HG03280 (cell line): ENCODE measurements around the gene BYSL.

Experiments
- ATAC-seq: cut with Tn5 transposase; IDR thresholded peaks from one replicate; pipeline ENCODE4 v1.9.1; 2021; ENCODE audit warnings: mild to moderate bottlenecking, moderate library complexity; ENCODE audit not compliant: unreplicated experiment

BYSL gene

DNA sequence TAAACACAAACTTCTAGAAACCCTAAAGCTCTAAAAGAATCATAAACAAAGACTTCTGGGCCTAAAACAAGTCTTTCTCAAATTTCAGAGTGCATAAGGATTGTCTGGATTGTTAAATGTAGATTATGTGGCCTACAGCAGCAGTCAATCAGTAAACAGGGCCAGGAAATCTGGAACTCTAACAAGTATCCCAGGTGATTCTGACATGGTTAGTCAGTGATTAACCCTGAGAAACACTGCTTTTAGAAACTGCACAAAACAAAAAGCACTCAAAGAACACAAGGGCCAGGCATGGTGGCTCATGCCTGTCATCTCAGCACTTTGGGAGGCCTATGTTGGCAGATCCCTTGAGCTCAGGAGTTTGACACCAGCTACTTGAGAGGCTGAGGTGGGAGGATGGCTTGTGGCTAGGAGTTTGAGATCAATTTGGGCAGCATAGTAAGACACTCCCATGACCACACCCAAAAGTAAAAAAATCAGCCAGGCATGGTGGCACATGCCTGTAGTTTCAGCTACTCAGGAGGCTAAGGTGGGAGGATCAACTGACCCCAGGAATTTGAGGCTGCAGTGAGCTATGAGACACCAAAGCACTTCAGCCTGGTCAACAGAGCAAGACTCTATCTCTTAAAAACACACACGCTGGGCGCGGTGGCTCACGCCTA is 6.3 kb upstream of the BYSL start:
- ATAC-seq, result no peak

DNA sequence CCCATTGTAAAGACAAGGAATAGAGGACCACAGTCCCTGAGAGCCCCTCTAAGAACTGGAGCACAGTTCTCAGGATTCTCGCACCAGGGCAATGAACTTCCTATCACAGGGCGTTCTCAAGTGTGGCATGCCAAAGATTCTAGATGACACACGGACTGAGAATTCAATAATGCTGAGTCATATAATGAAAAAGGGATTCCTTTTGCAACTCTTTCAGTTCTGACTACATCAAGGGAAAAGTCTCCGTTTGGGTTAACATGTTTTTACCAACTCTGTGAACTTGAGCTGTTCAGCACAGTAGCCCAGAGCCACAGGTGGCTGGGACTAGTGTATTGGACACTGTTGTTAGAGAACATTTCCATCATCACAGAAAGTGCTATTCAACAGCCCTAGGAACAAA is 3.8 kb upstream of the BYSL start:
- no peak for ATAC-seq

DNA sequence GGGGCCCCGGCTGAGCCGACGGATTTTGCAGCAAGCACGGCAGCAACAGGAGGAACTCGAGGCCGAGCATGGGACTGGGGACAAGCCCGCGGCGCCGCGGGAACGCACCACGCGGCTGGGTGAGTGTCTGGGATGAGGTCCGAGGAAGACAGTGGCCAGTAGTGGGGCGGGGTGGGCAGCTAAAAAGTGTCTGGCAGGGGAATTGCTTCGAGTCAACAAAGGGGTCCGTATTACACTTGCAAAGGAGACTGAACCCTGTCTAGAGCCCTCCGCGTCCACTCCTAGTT is 356 bp downstream of the BYSL start:
- ATAC-seq, result peak; percentile 4

DNA sequence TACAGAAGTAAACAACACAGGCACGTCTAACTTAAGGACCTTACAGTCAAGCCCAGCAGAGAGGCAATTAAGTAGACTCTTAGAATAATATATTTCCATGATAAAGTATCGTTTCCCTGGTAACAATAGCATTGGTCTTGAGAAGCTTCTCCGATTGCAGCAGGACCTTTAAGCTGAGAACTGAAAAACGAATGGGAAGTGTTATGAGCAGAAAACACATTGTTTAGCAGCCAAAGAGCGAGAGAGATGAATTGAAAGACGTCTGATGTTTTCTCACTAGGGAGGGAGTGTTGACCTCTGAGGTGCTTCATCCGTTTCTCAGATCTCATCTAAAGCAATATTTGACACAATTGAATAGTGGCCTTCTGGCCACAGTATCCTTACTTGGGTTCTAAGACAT is 855 bp downstream of the BYSL start:
- ATAC-seq, result no peak

DNA sequence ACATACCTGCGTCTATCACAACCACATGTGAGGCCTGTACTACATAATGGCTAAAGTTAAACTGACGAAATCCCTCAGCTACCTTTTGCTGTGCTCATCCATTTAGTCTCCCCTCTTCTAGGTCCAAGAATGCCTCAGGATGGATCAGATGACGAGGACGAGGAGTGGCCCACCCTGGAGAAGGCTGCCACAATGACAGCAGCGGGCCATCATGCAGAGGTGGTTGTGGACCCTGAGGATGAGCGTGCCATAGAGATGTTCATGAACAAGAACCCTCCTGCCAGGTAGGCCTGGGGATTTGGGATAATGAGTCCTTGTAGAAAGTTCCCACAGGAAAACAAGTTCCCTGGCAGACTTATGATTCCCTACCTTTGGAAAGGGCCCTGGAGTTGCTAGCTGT is 6.0 kb downstream of the BYSL start:
- ATAC-seq, result no peak

DNA sequence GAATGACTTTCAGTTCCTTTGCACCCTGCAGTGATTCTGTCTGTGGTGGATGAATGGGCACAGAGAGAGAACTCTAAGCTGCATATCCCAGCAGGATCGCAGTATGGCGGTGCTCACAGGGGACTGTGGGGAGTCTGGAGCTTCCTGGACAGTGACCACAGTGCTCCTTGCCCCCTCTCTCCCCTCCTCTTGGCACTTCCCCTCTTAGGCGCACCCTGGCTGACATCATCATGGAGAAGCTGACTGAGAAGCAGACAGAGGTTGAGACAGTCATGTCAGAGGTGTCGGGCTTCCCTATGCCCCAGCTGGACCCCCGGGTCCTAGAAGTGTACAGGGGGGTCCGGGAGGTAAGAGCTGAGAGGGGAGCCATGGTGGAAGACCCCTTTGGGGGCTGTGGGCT is 8.6 kb downstream of the BYSL start:
- ATAC-seq, result no peak

DNA sequence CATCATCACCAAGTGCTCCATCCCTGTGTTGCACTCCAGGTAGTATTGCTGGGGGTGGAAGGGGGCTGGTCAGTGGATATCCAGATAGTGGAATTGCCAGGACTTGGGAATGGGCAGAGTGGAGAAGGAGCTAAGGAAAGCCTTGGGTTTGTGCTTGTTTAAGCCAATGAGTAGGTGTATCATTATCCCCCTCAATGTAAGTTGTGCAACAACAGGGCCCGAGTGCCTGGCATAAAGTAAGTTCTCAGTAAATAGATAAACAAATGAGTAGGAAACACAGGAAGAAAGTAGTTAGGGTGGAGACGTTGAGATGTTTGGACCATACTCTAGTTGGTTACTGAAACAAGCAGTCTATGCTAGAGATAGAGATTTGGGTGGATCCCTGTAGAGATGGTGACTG is 10.5 kb downstream of the BYSL start:
- ATAC-seq, result no peak

DNA sequence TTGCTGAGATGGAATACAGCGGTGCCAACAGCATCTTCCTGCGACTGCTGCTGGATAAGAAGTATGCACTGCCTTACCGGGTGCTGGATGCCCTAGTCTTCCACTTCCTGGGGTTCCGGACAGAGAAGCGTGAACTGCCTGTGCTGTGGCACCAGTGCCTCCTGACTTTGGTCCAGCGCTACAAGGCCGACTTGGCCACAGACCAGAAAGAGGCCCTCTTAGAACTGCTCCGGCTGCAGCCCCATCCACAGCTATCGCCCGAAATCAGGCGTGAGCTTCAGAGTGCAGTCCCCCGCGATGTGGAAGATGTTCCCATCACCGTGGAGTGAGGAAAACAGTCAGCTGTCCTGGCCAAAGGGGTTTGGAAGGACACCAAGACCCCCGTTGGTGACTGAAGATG is 11.1 kb downstream of the BYSL start:
- no peak for ATAC-seq

DNA sequence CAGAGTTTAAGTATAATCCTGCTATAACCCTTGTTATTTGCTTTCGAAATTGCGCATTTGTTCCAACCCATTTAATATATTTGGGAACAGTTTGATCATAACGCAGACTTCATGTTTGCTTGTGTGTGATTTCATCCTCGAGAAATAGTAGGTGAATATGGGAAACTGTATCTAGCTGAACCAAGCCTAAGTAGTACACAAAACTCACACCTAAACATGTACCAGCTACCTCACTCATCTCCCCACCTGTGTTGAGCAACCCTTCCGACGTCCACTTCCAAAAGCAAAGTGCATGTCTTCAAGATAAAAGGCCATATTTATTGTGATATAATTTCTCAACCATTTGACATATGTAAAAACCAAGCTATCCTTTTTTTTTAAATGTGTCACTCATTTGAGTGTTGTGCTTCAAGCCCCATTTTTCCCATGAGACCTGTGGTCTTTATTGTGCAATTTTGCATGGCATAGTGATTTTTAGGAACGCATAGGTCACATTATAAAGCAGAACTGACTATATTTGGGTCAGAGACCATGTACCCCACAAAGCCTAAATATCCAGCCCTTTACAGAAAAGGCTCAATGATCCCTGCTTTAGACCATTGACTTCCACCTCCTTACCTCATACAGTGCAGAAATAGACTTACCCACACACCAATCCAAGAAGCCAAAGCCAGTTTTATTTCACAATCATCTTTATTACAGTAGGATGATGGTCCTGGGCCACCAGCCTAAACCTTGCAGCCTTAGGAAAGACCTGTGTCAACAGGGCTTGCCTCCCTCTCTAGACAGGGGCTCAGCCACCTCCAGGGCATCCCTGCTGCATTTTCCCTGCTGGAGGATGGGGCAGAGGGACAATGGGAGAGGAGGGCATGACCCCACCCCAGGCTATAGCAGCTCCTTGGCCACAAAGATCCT is 13.2 kb downstream of the BYSL start:
- ATAC-seq, result no peak

DNA sequence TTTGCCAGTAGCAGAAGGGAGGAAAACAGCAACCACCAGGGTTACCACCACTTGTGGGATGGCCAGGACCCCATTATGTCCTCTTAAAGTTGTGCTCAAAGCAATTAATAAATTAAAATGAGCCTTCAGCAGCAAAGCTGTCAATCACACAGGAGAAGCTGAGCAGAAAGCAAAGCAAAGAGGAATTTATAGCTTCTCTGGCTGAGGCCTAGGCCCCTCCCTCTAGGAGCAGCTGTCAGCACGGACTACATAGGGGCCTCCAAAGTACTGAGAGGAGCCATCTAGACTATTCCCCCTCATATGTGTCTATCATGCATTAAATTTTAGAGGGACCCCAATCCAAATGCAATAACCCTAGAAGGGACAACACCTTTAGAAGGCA is 13.9 kb downstream of the BYSL start:
- ATAC-seq, result no peak

DNA sequence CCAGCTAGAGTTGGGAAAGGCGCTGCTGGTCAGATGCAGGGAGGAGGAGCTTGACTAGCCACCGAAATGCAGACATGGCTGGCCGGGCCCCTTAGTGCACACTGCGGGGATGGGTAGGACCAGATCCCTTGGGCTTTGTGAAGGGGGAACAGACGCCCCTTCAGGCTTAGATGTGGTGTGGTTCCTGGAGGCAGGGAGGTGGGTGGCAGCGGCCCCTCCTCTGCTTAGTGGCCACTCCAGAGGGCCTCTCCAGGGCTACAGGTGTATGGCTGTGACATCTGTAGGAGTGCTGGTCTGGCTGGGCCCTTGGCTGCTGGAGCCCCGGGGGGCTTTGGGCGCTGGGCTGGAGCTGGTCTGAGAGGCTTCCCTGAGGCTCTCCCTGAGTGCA is 14.4 kb downstream of the BYSL start:
- ATAC-seq, result no peak

DNA sequence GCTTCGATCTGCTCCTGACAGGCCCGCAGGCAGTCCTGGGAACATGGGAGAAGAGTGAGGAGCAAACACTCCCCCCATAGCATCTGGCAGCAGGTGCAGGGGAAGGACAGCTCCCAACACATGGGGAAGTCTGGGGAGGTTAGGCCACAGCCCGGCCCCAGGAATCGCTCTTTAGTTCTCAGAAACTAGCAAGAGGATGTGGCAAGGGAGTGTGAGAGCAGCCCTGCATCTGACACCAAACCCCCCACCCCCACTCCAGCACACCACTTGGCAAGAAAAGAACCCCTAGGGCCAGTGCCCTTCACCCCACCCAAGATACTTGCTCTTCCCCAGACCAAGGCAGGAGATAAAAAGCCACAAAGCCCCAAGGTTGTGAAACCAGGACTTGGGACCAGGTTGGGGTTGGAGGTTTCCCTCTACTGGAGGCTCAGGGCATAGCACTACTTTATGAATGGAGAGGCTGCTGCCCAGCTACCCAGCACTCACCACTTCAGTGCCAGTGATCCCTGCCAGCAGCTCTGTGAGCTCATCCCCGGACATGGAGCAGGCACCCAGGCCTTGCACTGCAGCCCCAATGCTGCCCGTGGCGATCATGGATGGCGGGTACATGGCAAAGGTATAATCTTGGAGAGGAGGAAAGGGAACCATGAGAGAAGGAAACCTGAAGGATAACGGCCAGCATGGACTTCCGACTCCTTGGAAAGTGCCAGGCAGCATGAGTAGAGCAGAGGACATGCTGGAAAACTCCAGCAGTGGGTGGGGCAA is 15.0 kb downstream of the BYSL start:
- ATAC-seq, result peak; percentile 66

DNA sequence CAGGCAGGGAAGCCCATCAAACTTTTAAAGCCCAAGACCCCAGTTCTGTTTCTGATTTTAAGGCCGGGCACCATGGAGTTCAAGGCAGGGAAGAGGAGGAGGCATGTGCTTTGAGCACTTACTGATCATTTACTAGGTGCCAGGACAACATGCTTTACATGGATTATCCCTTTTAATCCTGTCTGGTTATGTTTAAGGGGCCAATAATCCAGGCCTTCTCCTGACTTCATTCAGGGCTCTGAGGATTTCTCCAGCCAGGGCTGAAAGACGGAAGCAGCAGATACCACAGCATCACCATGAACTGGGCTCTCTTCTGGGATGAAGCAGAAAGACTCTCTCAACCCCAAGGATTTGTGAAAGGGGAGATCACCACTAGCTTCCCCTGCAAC is 16.2 kb downstream of the BYSL start:
- no peak for ATAC-seq

DNA sequence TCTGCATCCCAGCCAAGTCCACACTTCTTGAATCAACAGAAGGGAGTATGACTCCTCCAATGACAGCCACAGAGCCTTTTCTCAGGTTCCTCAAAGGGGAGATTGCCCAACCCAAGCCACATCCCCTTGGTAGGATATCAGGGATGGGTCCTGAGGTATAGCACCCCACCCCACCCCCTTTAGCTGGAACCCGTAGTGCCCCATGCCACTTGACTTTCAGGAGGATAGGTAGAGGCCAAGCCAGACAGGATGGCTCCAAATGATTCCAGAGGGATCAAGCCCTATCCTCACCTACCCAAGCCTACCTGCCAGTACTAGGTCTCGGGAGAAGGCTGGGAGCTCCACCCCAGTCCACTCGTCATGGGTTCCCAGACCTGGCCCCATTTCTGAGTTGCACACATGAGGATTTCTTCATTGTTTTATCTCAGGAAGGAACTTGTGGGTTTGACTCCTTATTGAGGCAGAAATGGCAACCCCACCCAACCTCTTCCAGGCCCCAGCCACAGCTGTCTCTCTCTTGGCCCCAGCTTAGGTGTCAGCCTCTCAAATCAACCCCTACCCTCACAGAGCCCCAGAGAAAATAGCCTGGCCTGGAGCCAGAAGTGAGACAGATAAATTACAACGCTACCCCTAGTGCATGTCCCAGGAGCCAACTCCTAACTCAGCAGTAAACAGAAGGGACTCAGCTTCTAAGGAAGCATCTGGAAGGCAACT is 16.7 kb downstream of the BYSL start:
- ATAC-seq, result no peak

DNA sequence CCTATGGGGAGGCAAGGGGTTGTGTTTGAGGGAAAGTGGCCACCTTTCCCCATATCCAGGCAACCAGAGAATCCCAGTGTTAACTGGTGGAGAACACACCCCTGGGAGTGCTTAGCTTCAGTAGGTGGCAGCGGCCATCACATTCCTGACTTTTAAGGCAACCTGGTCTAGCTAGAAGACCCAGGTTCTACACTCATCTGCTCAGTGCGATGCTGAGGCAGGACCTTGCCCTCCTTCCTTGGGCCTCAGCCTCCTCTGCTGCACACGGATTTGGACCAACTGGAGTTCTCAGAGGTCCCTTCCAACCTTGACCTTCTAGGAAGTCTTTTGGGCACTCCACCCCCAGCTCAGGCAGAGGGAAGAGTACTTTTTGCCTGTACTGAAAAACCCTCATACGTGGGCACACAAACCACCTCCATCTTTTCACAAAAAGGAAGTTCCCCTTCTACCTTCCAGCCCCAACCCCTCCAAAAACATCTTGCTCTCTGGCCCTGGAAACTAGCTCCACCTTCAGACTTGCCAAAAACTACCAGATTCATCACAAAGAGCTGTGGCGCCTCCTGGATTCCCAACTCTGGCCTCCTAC is 17.4 kb downstream of the BYSL start:
- no peak for ATAC-seq

DNA sequence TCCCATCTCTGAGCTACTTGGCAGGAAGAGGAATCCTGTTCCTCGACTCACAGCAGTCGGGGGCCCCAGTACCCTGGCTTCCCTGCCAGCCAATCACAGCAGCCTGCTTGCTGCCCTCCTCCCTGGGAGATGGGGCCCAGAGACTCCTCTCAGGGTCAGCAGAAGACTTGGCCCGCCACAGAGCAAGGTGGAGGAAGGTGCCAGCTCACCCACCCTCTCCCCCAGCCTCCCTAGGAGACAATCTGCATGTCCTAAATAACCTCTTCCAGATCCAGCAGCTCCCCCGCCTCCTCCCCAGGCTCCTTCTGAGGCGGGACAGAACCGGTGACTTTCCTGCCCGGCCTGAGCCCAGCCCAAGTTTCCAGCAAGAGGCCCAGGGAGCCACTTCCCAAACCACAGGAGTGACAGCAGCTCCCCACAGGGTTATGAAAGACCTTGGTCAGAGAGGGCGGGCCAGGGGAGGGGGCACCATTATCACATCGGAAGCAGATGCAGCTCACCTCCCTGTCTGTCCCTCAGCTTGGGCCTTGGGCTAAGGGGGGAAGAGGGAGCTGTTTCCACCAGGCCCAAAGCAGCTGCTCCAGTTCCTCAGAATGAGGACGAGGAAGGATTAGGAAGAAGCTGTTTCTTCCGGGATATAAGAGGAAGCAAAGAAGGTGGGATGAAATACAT is 18.0 kb downstream of the BYSL start:
- no peak for ATAC-seq

DNA sequence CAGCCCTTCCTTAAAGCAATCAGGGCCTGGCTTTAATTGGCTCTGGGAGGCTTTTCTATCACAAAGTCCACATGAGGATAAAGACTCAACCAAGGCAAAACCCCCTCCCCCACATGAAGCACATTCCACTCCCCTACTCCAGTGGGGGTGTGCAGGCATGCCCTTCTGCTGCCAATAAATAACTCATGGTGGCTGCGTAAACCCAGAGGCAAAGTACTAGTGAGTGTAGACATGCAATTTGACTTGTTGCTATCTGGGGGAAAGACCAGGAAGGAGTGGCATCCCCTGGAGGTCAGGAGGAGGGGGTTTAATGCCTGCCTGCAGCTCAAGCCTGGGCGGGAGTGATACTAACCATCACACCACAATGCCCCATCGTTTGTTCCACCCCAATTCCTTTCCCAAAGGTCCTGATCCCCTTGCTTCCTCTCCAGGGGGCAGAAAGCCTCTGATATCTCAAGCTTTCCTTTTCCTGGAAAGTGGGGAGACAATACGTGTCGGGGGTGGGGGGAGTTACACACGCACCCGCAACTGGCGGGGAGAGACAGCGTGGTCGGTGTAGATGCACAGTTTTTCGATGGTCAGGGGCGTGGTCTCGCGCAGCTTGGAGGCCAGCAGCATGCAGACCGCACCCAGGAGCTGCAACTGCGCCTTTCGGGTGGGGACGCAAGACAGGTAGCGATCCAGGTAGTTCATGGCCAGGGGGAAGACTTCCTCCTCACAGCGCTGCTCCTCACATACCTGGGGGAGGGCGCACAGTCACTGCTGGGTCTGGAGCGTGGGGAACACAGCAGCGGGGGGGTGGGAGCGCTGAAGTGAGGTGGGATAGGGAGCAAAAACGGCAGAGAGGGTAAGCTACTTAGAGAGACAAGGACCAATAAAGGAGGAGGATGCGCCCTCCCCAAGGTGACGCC is 18.8 kb downstream of the BYSL start:
- ATAC-seq, result no peak

DNA sequence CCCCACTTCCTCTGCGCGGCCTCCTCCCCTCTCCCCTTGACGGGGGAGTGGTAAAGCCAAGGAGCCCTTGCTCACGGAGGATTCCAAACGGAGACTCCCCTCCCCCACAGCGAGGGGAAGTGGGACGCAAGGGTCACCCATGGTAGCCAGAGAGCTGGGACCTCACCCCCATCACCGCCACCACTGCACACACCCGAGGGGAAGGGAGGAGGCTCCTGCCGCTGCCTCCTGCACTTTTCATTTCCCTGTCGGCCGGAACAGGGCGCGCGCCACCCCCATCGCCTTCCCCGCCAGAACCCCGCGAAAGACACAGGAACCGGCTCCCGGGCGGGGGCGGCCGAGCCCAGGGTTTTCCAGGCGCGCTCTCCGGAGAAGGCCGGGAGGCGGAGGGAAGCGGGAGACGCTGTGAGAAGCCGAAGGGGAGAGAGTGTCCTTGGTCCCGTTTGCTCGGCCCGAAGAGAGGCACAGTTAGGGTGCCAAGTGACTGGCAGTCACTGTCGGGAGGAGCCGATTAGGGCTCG is 19.5 kb downstream of the BYSL start:
- peak; percentile 2 for ATAC-seq
